ENCODE measurements around the gene PARG.

Gene PARG

DNA sequence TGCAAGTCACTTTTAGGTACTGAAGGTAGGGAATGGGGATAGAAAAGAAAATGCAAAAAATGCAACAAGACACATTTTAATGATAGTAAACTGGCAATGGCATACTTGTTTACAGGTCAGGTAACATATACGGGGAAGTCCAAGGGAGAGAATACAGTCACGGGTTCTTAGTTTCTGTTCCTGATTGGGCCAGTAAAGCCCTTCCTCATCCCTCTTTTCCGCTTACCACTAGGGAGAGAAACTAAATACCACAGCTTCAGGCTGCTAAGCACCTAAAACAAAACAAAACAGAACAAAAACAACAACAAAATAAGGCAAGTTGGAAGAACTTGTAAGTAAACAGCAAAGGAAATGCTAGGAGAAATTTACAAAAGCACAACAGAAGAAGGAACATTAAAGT lies 114.5 kb downstream of the PARG start:
- no peak overlapping the region for H4K12ac ChIP-seq (ENCODE audit: low read depth, low read length)
- no peak overlapping the region for H2BK5ac ChIP-seq (ENCODE audit: low read depth, low read length, poor library complexity)
- no peaks in the 10 kb centered on the region for H3K79me2 ChIP-seq (ENCODE audit: control insufficient read depth, insufficient read depth, low read length, poor library complexity)
- H3K4me2 ChIP-seq (ENCODE audit: low read length) = no peak overlapping the region
- no peak overlapping the region for H2AFZ ChIP-seq (ENCODE audit: insufficient read depth, low read length, poor library complexity)
- H2AK5ac ChIP-seq (ENCODE audit: low read length) = no peak overlapping the region
- no CpG with 5 or more reads among the region's 3 CpGs for WGBS (ENCODE audit: extremely low coverage, insufficient coverage, insufficient read length)
- H3K23ac ChIP-seq (ENCODE audit: low read length) = no peak overlapping the region
- H3K18ac ChIP-seq (ENCODE audit: low read length) = no peak overlapping the region
- H3K27me3 ChIP-seq (ENCODE audit: insufficient read depth, low read length) = no peaks in the 10 kb centered on the region
- H3K27ac ChIP-seq (ENCODE audit: low read depth, low read length) = peak overlapping the region; percentile 64
- H4K91ac ChIP-seq (ENCODE audit: low read depth, low read length) = peak overlapping the region; percentile 14
- no peak overlapping the region for H3K4ac ChIP-seq (ENCODE audit: low read depth, low read length)
- H4K8ac ChIP-seq (ENCODE audit: low read depth, low read length) = no peak overlapping the region
- H3K79me1 ChIP-seq (ENCODE audit: low read length) = peaks cover 18% of the 10 kb centered on the region
- peak overlapping the region; percentile 72 for H2BK120ac ChIP-seq (ENCODE audit: insufficient read depth, low read length, poor library complexity)
- peaks cover 3 to 6% of the 10 kb centered on the region in 2 experiments for H3K36me3 ChIP-seq (ENCODE audit: control insufficient read depth in 1 of 2, insufficient read depth in 2 of 2, low read length in 2 of 2)
- H3K9me3 ChIP-seq (ENCODE audit: insufficient read depth, low read depth, low read length) = no peaks in the 10 kb centered on the region
- peaks cover 13 to 15% of the 10 kb centered on the region in 2 experiments for H3K4me1 ChIP-seq (ENCODE audit: control insufficient read depth in 1 of 2, insufficient read depth in 2 of 2, low read length in 2 of 2)
- no peak overlapping the region for H3K14ac ChIP-seq (ENCODE audit: low read length)
- H2BK12ac ChIP-seq (ENCODE audit: low read length) = peak overlapping the region; percentile 71
- H3K4me3 ChIP-seq (ENCODE audit: low read depth, low read length) = no peak overlapping the region
- DNase-seq = peak in 1 of 2 donors; percentile 18
- H3K9ac ChIP-seq (ENCODE audit: low read length) = no peak overlapping the region

DNA sequence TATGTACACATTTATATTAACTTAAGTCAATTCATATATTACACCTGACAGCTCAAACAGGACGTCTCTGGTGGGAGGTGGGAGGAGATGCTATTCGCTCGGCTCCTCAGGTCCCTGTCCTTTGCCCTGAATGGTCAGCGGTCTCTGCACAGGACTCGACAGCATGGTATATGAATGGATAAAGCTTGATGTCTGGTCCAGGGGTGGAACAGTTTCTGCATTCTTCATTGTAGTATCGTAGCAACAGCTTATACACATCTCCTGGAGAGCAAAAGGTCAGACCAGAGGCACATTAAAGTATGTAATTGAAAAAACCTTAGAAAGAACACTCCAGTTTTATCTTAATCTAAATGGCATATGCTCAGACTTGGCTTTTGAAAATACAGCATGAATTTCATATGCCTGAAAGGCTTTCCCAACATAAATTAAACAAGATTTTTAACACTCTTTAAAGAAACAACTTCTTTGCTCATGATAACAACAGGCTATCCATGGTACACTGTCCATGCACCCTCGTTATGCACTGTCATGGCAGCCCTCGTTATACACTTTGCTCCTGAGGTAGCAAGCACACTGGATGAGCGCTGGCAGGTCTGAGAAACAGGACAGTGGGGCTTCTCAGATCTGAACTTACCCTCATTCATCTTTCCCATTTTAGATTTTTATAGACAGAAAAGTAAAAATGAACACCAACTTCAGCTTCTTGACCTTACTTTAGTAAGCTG lies 122.4 kb downstream of the PARG start:
- H2AFZ ChIP-seq (ENCODE audit: insufficient read depth, low read length, poor library complexity) = no peak overlapping the region
- no peak overlapping the region for H4K8ac ChIP-seq (ENCODE audit: low read depth, low read length)
- H2AK5ac ChIP-seq (ENCODE audit: low read length) = no peak overlapping the region
- no peak overlapping the region for H4K12ac ChIP-seq (ENCODE audit: low read depth, low read length)
- H3K4ac ChIP-seq (ENCODE audit: low read depth, low read length) = no peak overlapping the region
- no peak overlapping the region for H2BK120ac ChIP-seq (ENCODE audit: insufficient read depth, low read length, poor library complexity)
- H3K27ac ChIP-seq (ENCODE audit: low read depth, low read length) = no peak overlapping the region
- H3K23ac ChIP-seq (ENCODE audit: low read length) = no peak overlapping the region
- H2BK5ac ChIP-seq (ENCODE audit: low read depth, low read length, poor library complexity) = no peak overlapping the region
- peaks cover 9 to 13% of the 10 kb centered on the region in 2 experiments for H3K36me3 ChIP-seq (ENCODE audit: control insufficient read depth in 1 of 2, insufficient read depth in 2 of 2, low read length in 2 of 2)
- no peak overlapping the region for H3K18ac ChIP-seq (ENCODE audit: low read length)
- DNase-seq = no peak
- no peaks in the 10 kb centered on the region for H3K79me2 ChIP-seq (ENCODE audit: control insufficient read depth, insufficient read depth, low read length, poor library complexity)
- H3K27me3 ChIP-seq (ENCODE audit: insufficient read depth, low read length) = no peaks in the 10 kb centered on the region
- H3K9me3 ChIP-seq (ENCODE audit: insufficient read depth, low read depth, low read length) = no peaks in the 10 kb centered on the region
- no peak overlapping the region for H3K4me3 ChIP-seq (ENCODE audit: low read depth, low read length)
- H4K91ac ChIP-seq (ENCODE audit: low read depth, low read length) = no peak overlapping the region
- H3K4me2 ChIP-seq (ENCODE audit: low read length) = no peak overlapping the region
- H3K79me1 ChIP-seq (ENCODE audit: low read length) = no peaks in the 10 kb centered on the region
- no peak overlapping the region for H3K14ac ChIP-seq (ENCODE audit: low read length)
- no peak overlapping the region for H2BK12ac ChIP-seq (ENCODE audit: low read length)
- no CpG with 5 or more reads among the region's 9 CpGs for WGBS (ENCODE audit: extremely low coverage, insufficient coverage, insufficient read length)
- no peak overlapping the region for H3K9ac ChIP-seq (ENCODE audit: low read length)
- no peaks in the 10 kb centered on the region for H3K4me1 ChIP-seq (ENCODE audit: control insufficient read depth in 1 of 2, insufficient read depth in 2 of 2, low read length in 2 of 2)

DNA sequence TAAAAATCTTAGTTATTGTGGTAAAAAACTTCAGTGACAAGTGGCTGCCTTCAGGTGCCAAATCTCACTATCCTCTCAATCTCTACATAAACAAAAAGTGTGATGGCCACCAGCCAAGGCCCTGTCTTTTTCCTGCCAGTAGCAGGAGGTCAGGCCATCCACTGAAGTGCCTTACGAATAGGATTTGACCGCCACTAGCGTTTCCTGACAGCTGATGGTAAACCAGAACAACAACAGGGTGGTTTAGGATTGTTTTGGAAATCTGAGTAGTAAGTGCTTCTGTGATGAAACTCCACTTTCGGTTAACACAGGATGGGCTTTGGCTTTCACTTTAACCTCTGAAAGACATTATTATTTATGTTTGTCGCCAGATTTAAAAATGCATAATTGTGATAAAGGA lies 124.0 kb downstream of the PARG start:
- Histone ChIP-seq H3K23ac (ENCODE audit: low read length) (no peak overlapping the region), H3K27ac (ENCODE audit: low read depth, low read length) (no peak overlapping the region), H3K4me1 (ENCODE audit: control insufficient read depth in 1 of 2, insufficient read depth in 2 of 2, low read length in 2 of 2) (no peaks in the 10 kb centered on the region), H3K18ac (ENCODE audit: low read length) (no peak overlapping the region), H4K8ac (ENCODE audit: low read depth, low read length) (no peak overlapping the region), H2AFZ (ENCODE audit: insufficient read depth, low read length, poor library complexity) (no peak overlapping the region), H3K79me1 (ENCODE audit: low read length) (no peaks in the 10 kb centered on the region), H3K4me3 (ENCODE audit: low read depth, low read length) (no peak overlapping the region), H3K79me2 (ENCODE audit: control insufficient read depth, insufficient read depth, low read length, poor library complexity) (no peaks in the 10 kb centered on the region), H3K4ac (ENCODE audit: low read depth, low read length) (no peak overlapping the region), H2BK12ac (ENCODE audit: low read length) (no peak overlapping the region), H2BK120ac (ENCODE audit: insufficient read depth, low read length, poor library complexity) (no peak overlapping the region), H3K9me3 (ENCODE audit: insufficient read depth, low read depth, low read length) (no peaks in the 10 kb centered on the region), H2AK5ac (ENCODE audit: low read length) (no peak overlapping the region), H3K14ac (ENCODE audit: low read length) (no peak overlapping the region), H3K36me3 (ENCODE audit: control insufficient read depth in 1 of 2, insufficient read depth in 2 of 2, low read length in 2 of 2) (peaks cover 9 to 13% of the 10 kb centered on the region in 2 experiments), H4K91ac (ENCODE audit: low read depth, low read length) (no peak overlapping the region), H3K4me2 (ENCODE audit: low read length) (no peak overlapping the region), H2BK5ac (ENCODE audit: low read depth, low read length, poor library complexity) (no peak overlapping the region), H4K12ac (ENCODE audit: low read depth, low read length) (no peak overlapping the region), H3K27me3 (ENCODE audit: insufficient read depth, low read length) (no peaks in the 10 kb centered on the region), H3K9ac (ENCODE audit: low read length) (no peak overlapping the region)
- no CpG with 5 or more reads among the region's 5 CpGs for WGBS (ENCODE audit: extremely low coverage, insufficient coverage, insufficient read length)
- no peak for DNase-seq

DNA sequence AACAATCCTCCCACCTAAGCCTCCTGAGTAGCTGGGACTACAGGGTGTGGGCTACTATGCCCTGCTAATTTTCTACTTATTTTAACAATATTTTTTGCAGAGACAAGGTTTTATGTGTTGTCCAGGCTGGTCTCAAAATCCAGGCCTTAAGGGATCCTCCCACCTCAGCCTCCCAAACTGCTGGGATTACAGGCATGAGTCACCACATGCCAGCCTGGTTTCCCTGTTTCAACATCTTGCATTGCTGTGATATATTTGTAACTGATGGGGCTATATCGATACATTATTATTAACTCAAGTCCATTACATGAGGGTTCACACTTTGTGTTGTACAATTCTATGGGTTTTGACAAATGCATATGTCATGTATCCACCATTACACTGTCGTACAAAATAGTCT lies 137.8 kb downstream of the PARG start:
- no peak overlapping the region for H3K4ac ChIP-seq (ENCODE audit: low read depth, low read length)
- no peaks in the 10 kb centered on the region for H3K9me3 ChIP-seq (ENCODE audit: insufficient read depth, low read depth, low read length)
- peaks cover 1% of the 10 kb centered on the region for H3K79me1 ChIP-seq (ENCODE audit: low read length)
- no peak overlapping the region for H2BK5ac ChIP-seq (ENCODE audit: low read depth, low read length, poor library complexity)
- H3K18ac ChIP-seq (ENCODE audit: low read length) = no peak overlapping the region
- H3K4me1 ChIP-seq (ENCODE audit: control insufficient read depth in 1 of 2, insufficient read depth in 2 of 2, low read length in 2 of 2) = no peaks in the 10 kb centered on the region
- no peak overlapping the region for H2BK120ac ChIP-seq (ENCODE audit: insufficient read depth, low read length, poor library complexity)
- no peak overlapping the region for H4K12ac ChIP-seq (ENCODE audit: low read depth, low read length)
- H3K4me2 ChIP-seq (ENCODE audit: low read length) = no peak overlapping the region
- no peak overlapping the region for H2BK12ac ChIP-seq (ENCODE audit: low read length)
- no peak overlapping the region for H4K8ac ChIP-seq (ENCODE audit: low read depth, low read length)
- H4K91ac ChIP-seq (ENCODE audit: low read depth, low read length) = no peak overlapping the region
- H3K4me3 ChIP-seq (ENCODE audit: low read depth, low read length) = no peak overlapping the region
- no CpG with 5 or more reads among the region's 2 CpGs for WGBS (ENCODE audit: extremely low coverage, insufficient coverage, insufficient read length)
- H2AFZ ChIP-seq (ENCODE audit: insufficient read depth, low read length, poor library complexity) = no peak overlapping the region
- H3K27me3 ChIP-seq (ENCODE audit: insufficient read depth, low read length) = no peaks in the 10 kb centered on the region
- no peaks in the 10 kb centered on the region for H3K36me3 ChIP-seq (ENCODE audit: control insufficient read depth in 1 of 2, insufficient read depth in 2 of 2, low read length in 2 of 2)
- no peak overlapping the region for H2AK5ac ChIP-seq (ENCODE audit: low read length)
- no peak overlapping the region for H3K14ac ChIP-seq (ENCODE audit: low read length)
- peak in 1 of 2 donors; percentile 17 for DNase-seq
- H3K27ac ChIP-seq (ENCODE audit: low read depth, low read length) = no peak overlapping the region
- H3K79me2 ChIP-seq (ENCODE audit: control insufficient read depth, insufficient read depth, low read length, poor library complexity) = no peaks in the 10 kb centered on the region
- H3K9ac ChIP-seq (ENCODE audit: low read length) = no peak overlapping the region
- no peak overlapping the region for H3K23ac ChIP-seq (ENCODE audit: low read length)

All from trophoblast cell (in vitro differentiated cells and primary cell).